ENCODE measurements around the gene PDIA5. TPM values are rescaled to one million over a fixed set of nuclear protein-coding genes. Genes with fewer than 3 reads are reported as not detected.

PDIA5 gene
- total RNA-seq, 1 experiment from 2014 or later = 24.3 TPM

DNA sequence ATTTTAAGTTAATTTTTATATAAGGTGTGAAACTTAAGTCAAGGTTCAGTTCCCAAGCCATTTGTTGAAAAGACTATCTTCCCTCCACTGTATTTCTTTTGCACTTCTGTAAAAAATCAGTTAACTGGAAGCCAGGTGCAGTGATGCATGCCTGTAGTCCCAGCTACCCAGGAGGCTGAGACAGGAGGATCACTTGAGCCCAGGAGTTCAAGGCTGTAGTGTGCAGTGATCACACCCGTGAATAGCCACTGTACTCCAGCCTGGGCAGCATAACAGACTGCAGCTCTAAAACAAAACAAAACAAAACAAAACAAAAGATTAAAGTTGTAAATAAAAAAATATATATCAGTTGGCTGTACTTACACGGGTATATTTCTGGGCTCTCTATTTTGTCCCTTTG is 101.8 kb downstream of the PDIA5 start:
- H4K20me1 ChIP-seq (ENCODE audit: control insufficient read depth, insufficient read depth, insufficient read length) = no peaks in the 10 kb centered on the region
- H4K8ac ChIP-seq (replicated peaks; ENCODE audit: insufficient read length, low read depth, low read length) = no peak overlapping the region
- H4K91ac ChIP-seq (ENCODE audit: insufficient read length, low read depth, low read length) = no peak overlapping the region
- H3K4me1 ChIP-seq (ENCODE audit: insufficient read depth, low read length) = no peaks in the 10 kb centered on the region
- no peak overlapping the region for H3K4ac ChIP-seq (ENCODE audit: low read depth, low read length)
- H3K79me1 ChIP-seq (ENCODE audit: insufficient read depth, low read depth, low read length, poor library complexity, severe bottlenecking) = no peaks in the 10 kb centered on the region
- no peak overlapping the region for H3K27ac Mint-ChIP-seq
- no peak overlapping the region for H4K5ac ChIP-seq (ENCODE audit: insufficient read length, low read depth, low read length)
- no peaks in the 10 kb centered on the region for H3K23me2 ChIP-seq (ENCODE audit: insufficient read length, low read depth, low read length, poor library complexity, severe bottlenecking)
- no peak overlapping the region for H2AFZ ChIP-seq (ENCODE audit: low read length)
- peaks cover 4 to 5% of the 10 kb centered on the region in 2 experiments; a peak in 2 of 4 replicates for H3K4me1 Mint-ChIP-seq
- no peak overlapping the region for H3K4me3 Mint-ChIP-seq
- peaks cover 10 to 11% of the 10 kb centered on the region in 2 experiments; a peak in 4 of 5 replicates for H3K9me3 Mint-ChIP-seq
- no peak overlapping the region for H2AK5ac ChIP-seq (ENCODE audit: insufficient read length, low read length)
- H2BK12ac ChIP-seq (ENCODE audit: insufficient read length, low read depth, low read length) = no peak overlapping the region
- H3T11ph ChIP-seq (ENCODE audit: low read length) = no peak overlapping the region
- no peaks in the 10 kb centered on the region for H3K27me3 ChIP-seq (ENCODE audit: insufficient read depth, low read length)
- no peak overlapping the region for H3K18ac ChIP-seq (ENCODE audit: insufficient read length, low read depth, low read length)
- no peak overlapping the region for H3K4me2 ChIP-seq (ENCODE audit: insufficient read depth, insufficient read length, low read length)
- H3K9me3 ChIP-seq (ENCODE audit: control insufficient read depth, low read depth, low read length) = no peaks in the 10 kb centered on the region
- H3K23ac ChIP-seq (ENCODE audit: insufficient read length, low read depth, low read length) = no peak overlapping the region
- H3K56ac ChIP-seq (ENCODE audit: insufficient read length, low read depth, low read length) = no peak overlapping the region
- H2BK5ac ChIP-seq (ENCODE audit: insufficient read length, low read length) = no peak overlapping the region
- no peak overlapping the region for H2BK20ac ChIP-seq (ENCODE audit: low read depth, low read length, poor library complexity, severe bottlenecking)
- DNase-seq = no peak
- H3K14ac ChIP-seq (ENCODE audit: insufficient read depth, low read length) = no peak overlapping the region
- no peaks in the 10 kb centered on the region for H3K79me2 ChIP-seq (ENCODE audit: insufficient read depth, low read length)
- H2BK15ac ChIP-seq (ENCODE audit: low read depth, low read length) = no peak overlapping the region
- WGBS (ENCODE audit: extremely low coverage, insufficient read length, low lambda C conversion rate) = no CpG with 5 or more reads among the region's 2 CpGs
- no peak overlapping the region for H2BK120ac ChIP-seq (ENCODE audit: low read depth, low read length, poor library complexity, severe bottlenecking)
- H3K36me3 Mint-ChIP-seq (ENCODE audit: insufficient read depth in 1 of 3, low read depth in 3 of 3) = peaks cover 31 to 36% (median 34%) of the 10 kb centered on the region in 3 experiments
- no peak overlapping the region for H3K9ac ChIP-seq (ENCODE audit: extremely low read depth, insufficient read length, low read length)
- H3K27ac ChIP-seq (ENCODE audit: insufficient read length, low read depth, low read length) = no peak overlapping the region
- no peaks in the 10 kb centered on the region for H3K27me3 Mint-ChIP-seq (ENCODE audit: low read depth)
- TF ChIP-seq CTCF (conservative IDR thresholded peaks at IDR 0.05) = no peak

Measured in H9 (cell line).